PC-9 (cell line): ENCODE results near the gene ANXA6. TPM values are rescaled to one million over a fixed set of nuclear protein-coding genes. Genes with fewer than 3 reads are reported as not detected.

Experiments
- BruUV-seq: library from RNA; stranded (reverse); fragments of 400-500 nt; replicated peaks from 2 replicates; lab custom pipeline; 2021; lab: Mats Ljungman, UMichigan
- CTCF ChIA-PET: fragments of 300-600 bp; sonication (Branson Sonifier 250); formaldehyde crosslinking; loops from one replicate; lab custom pipeline; 2022; ENCODE audit warnings: antibody characterized with exemption; lab: Charles Lee
- POLR2A ChIA-PET: fragments of 300-600 bp; sonication (Branson Sonifier 250); formaldehyde crosslinking; loops from one replicate; lab custom pipeline; 2022; ENCODE audit warnings: antibody characterized with exemption; ENCODE audit not compliant: unreplicated experiment; lab: Charles Lee
- DNase-seq, 2 experiments: peaks; one replicate each; pipeline versions ENCODE4 v3.0.0 to v3.0.0-alpha.2; 2015 to 2022; ENCODE audit warnings: mixed read lengths in 1 of 2
- H2AFZ ChIP-seq: fragments of 200-600 bp; sonication (generic); 2 replicates; pipeline ENCODE4 v1.8.1; 2017; ENCODE audit warnings: antibody characterized with exemption
- H3F3A ChIP-seq: fragments of 200-600 bp; sonication (generic); 2 replicates; pipeline ENCODE4 v1.8.1; 2017; ENCODE audit warnings: antibody characterized with exemption, mild to moderate bottlenecking, low read depth; ENCODE audit not compliant: insufficient read depth
- H3K27ac ChIP-seq: fragments of 200-600 bp; sonication (generic); 2 replicates; pipeline ENCODE4 v1.6.1; 2016; ENCODE audit warnings: mixed run types
- H3K27me3 ChIP-seq: fragments of 200-600 bp; sonication (generic); 2 replicates; pipeline ENCODE4 v1.6.1; 2016; ENCODE audit warnings: low read depth, mixed run types; ENCODE audit not compliant: insufficient read depth
- H3K36me3 ChIP-seq: fragments of 200-600 bp; sonication (generic); 2 replicates; pipeline ENCODE4 v1.6.1; 2016; ENCODE audit warnings: low read depth, mixed run types
- H3K4me1 ChIP-seq: fragments of 200-600 bp; sonication (generic); replicated peaks from 2 replicates; pipeline ENCODE4 v1.6.1; 2016; ENCODE audit warnings: mixed run types; ENCODE audit not compliant: insufficient read depth
- H3K4me2 ChIP-seq: fragments of 200-600 bp; sonication (generic); 2 replicates; pipeline ENCODE4 v1.6.1; 2017; ENCODE audit warnings: mixed run types
- H3K4me3 ChIP-seq: fragments of 200-600 bp; sonication (generic); 2 replicates; pipeline ENCODE4 v1.6.1; 2016; ENCODE audit warnings: mixed run types
- H3K79me2 ChIP-seq: fragments of 200-600 bp; sonication (generic); 2 replicates; pipeline ENCODE4 v1.6.1; 2017; ENCODE audit warnings: low read depth, mixed run types
- H3K9me2 ChIP-seq: fragments of 200-600 bp; sonication (generic); 2 replicates; pipeline ENCODE4 v1.8.1; 2017; ENCODE audit warnings: mild to moderate bottlenecking; ENCODE audit not compliant: insufficient read depth
- H3K9me3 ChIP-seq: fragments of 200-600 bp; sonication (generic); 2 replicates; pipeline ENCODE4 v1.8.1; 2016; ENCODE audit warnings: low read depth; ENCODE audit not compliant: insufficient read depth
- H4K20me1 ChIP-seq: fragments of 200-600 bp; sonication (generic); 2 replicates; pipeline ENCODE4 v1.8.1; 2017; ENCODE audit not compliant: insufficient read depth
- EZH2 ChIP-seq: fragments of 200-600 bp; sonication (generic); IDR thresholded peaks from 2 replicates; pipeline ENCODE4 v1.8.0; 2017; ENCODE audit warnings: antibody characterized with exemption, low read depth
- intact Hi-C: fragments of 100-400 bp; cut with micrococcal nuclease; formaldehyde crosslinking; loops from one replicate; pipeline ENCODE4 v1.10.0; 2022; ENCODE audit not compliant: unreplicated experiment
- total RNA-seq: library from RNA; stranded (reverse); gene quantifications from 2 replicates; pipeline ENCODE4 v1.2.3, GENCODE V29; 2021
- TF ChIP-seq, protein P1 (sequence below): fragments of 200-600 bp; sonication (generic); conservative IDR thresholded peaks from 2 replicates; pipeline ENCODE4 v1.6.1; 2017; ENCODE audit warnings: mixed run types, antibody characterized with exemption, mild to moderate bottlenecking, moderate library complexity

ANXA6 gene
- total RNA-seq, 1 experiment from 2014 or later: 22.4 TPM

GRCh38 chr5:151130922-151131891 lies 26.4 kb downstream of the ANXA6 start:
- intact Hi-C loops: loop anchor here (5.0 kb wide), 1 partner anchor 91 kb away; the partner anchor contains the start of gene CCDC69
- H3K9me3 ChIP-seq: no peaks in the 10 kb centered on the region
- H3K27me3 ChIP-seq: no peaks in the 10 kb centered on the region
- no peak overlapping the region for H3K4me3 ChIP-seq
- peak; percentile 55 to 57 for DNase-seq
- TF ChIP-seq, protein P1, sequence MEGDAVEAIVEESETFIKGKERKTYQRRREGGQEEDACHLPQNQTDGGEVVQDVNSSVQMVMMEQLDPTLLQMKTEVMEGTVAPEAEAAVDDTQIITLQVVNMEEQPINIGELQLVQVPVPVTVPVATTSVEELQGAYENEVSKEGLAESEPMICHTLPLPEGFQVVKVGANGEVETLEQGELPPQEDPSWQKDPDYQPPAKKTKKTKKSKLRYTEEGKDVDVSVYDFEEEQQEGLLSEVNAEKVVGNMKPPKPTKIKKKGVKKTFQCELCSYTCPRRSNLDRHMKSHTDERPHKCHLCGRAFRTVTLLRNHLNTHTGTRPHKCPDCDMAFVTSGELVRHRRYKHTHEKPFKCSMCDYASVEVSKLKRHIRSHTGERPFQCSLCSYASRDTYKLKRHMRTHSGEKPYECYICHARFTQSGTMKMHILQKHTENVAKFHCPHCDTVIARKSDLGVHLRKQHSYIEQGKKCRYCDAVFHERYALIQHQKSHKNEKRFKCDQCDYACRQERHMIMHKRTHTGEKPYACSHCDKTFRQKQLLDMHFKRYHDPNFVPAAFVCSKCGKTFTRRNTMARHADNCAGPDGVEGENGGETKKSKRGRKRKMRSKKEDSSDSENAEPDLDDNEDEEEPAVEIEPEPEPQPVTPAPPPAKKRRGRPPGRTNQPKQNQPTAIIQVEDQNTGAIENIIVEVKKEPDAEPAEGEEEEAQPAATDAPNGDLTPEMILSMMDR: no peak
- TF ChIP-seq EZH2: no peak
- H3K27ac ChIP-seq: no peak overlapping the region
- H3K9me2 ChIP-seq: no peaks in the 10 kb centered on the region
- BruUV-seq: no TSS peak
- H3K4me1 ChIP-seq: no peaks in the 10 kb centered on the region
- no peak overlapping the region for H3K4me2 ChIP-seq
- no peaks in the 10 kb centered on the region for H3K79me2 ChIP-seq
- H2AFZ ChIP-seq: no peak overlapping the region
- ChIA-PET CTCF (interaction anchor here (0.5 to 1.1 kb wide), 3 partner anchors 16 to 330 kb away, joined by 3 to 5 read pairs (median 4); no protein-coding TSS in a partner anchor), POLR2A (no interaction called here)
- no peaks in the 10 kb centered on the region for H4K20me1 ChIP-seq
- no peaks in the 10 kb centered on the region for H3K36me3 ChIP-seq
- H3F3A ChIP-seq: no peaks in the 10 kb centered on the region

DNA sequence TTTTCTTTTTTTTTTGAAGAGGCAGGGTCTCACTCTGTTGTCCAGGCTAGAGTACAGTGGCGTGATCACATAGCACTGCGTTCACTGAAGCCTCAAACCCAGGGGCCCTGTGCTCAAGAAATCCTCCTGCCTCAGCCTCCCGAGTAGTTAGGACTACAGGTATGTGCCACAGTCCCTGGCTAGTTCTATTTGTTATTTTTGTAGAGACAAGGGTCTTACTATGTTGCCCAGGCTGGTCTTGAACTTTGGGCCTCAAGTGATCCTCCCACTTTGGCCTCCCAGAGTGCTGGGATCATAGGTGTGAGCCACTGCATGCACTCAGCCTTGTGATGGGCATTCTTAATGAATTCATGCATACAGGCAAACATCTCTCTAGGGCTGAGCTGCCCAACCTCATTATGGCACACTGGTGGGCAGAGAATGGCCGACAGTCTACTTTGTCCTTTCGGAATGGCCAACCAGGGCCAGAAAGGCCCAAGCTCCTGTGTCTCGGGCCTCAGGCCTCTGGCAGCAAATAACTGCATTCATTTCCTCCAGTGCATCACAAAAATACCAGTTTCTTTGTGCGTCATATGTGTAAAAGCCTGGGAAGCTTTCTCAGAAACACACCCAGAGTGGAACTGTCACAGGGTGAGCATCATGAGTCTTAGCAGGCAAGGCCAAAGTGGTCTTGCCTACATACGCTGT lies 27.2 kb downstream of the ANXA6 start:
- Histone ChIP-seq H3K4me3 (no peak overlapping the region), H3K4me1 (no peaks in the 10 kb centered on the region), H3K9me2 (no peaks in the 10 kb centered on the region), H3K27me3 (no peaks in the 10 kb centered on the region), H3F3A (no peaks in the 10 kb centered on the region), H3K27ac (no peak overlapping the region), H3K4me2 (no peak overlapping the region), H3K79me2 (no peaks in the 10 kb centered on the region), H3K9me3 (no peaks in the 10 kb centered on the region), H2AFZ (no peak overlapping the region), H3K36me3 (no peaks in the 10 kb centered on the region), H4K20me1 (no peaks in the 10 kb centered on the region)
- no peak for TF ChIP-seq EZH2
- TF ChIP-seq, protein P1: no peak
- no peak for DNase-seq
- no TSS peak for BruUV-seq
- POLR2A ChIA-PET: no interaction called here
- intact Hi-C loops: loop anchor here (5.0 kb wide), 1 partner anchor 92 kb away; the partner anchor contains the start of gene CCDC69
- CTCF ChIA-PET: interaction anchor here (0.6 to 1.1 kb wide), 2 partner anchors 329 to 619 kb away, joined by 3 read pairs; no protein-coding TSS in a partner anchor

DNA sequence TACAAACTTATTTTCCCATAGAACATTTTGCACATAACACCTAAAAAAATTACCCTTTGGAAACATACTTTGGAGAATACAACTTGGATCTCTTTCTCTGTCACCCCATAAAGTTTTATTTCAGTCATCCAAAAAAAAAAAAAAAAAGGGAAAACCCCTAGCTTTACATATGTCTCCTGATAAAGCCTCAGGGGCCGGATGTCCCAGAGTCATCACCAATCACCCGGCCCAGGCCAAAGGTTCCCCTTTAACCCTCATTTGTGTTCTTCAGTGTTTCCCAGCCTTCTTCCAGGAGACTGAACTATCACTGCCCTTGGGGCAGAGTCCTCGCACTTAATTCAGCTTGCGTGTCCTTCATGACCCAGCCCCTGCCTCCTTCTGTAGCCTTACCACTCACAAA lies 28.8 kb downstream of the ANXA6 start:
- intact Hi-C loops: no loop called here
- Histone ChIP-seq H3K9me3 (no peaks in the 10 kb centered on the region), H2AFZ (no peak overlapping the region), H3K4me2 (no peak overlapping the region), H3K4me3 (no peak overlapping the region), H3K9me2 (no peaks in the 10 kb centered on the region), H3K36me3 (no peaks in the 10 kb centered on the region), H3K4me1 (peaks cover 2% of the 10 kb centered on the region), H3K27me3 (no peaks in the 10 kb centered on the region), H4K20me1 (no peaks in the 10 kb centered on the region), H3K79me2 (no peaks in the 10 kb centered on the region), H3F3A (no peaks in the 10 kb centered on the region), H3K27ac (no peak overlapping the region)
- ChIA-PET CTCF (interaction anchor here (0.6 to 1.0 kb wide), 2 partner anchors 110 to 349 kb away, joined by 4 to 5 read pairs; no protein-coding TSS in a partner anchor), POLR2A (no interaction called here)
- DNase-seq: no peak
- no TSS peak for BruUV-seq
- TF ChIP-seq, protein P1: no peak
- TF ChIP-seq EZH2: no peak
